Ishikawa (cell line): ENCODE data around the gene MGAM2.

Source experiments
- CREB1 ChIP-seq: IDR thresholded peaks from 2 replicates; pipeline ENCODE4 v1.6.1; 2012; ENCODE audit warnings: low read depth
- EP300 ChIP-seq: IDR thresholded peaks from 2 replicates; pipeline ENCODE4 v1.6.1; 2012; ENCODE audit warnings: borderline replicate concordance
- FOXM1 ChIP-seq: IDR thresholded peaks from 2 replicates; pipeline ENCODE4 v1.6.1; 2012; ENCODE audit warnings: low read depth, borderline replicate concordance
- NFIC ChIP-seq: IDR thresholded peaks from 2 replicates; pipeline ENCODE4 v1.6.1; 2012
- RAD21 ChIP-seq: IDR thresholded peaks from 2 replicates; pipeline ENCODE4 v1.6.1; 2012; ENCODE audit warnings: low read depth
- TAF1 ChIP-seq: IDR thresholded peaks from 2 replicates; pipeline ENCODE4 v1.6.1; 2012; ENCODE audit warnings: low read depth, mild to moderate bottlenecking
- TCF12 ChIP-seq: IDR thresholded peaks from 2 replicates; pipeline ENCODE4 v1.6.1; 2012; ENCODE audit warnings: low read depth
- YY1 ChIP-seq: IDR thresholded peaks from 2 replicates; pipeline ENCODE4 v1.6.1; 2012; ENCODE audit warnings: low read depth
- ZBTB7A ChIP-seq: IDR thresholded peaks from 2 replicates; pipeline ENCODE4 v1.6.1; 2012; ENCODE audit warnings: low read depth
- TF ChIP-seq, protein P1 (sequence below): IDR thresholded peaks from 2 replicates; pipeline ENCODE4 v1.6.1; 2012; ENCODE audit warnings: low read depth, mild to moderate bottlenecking

DNA sequence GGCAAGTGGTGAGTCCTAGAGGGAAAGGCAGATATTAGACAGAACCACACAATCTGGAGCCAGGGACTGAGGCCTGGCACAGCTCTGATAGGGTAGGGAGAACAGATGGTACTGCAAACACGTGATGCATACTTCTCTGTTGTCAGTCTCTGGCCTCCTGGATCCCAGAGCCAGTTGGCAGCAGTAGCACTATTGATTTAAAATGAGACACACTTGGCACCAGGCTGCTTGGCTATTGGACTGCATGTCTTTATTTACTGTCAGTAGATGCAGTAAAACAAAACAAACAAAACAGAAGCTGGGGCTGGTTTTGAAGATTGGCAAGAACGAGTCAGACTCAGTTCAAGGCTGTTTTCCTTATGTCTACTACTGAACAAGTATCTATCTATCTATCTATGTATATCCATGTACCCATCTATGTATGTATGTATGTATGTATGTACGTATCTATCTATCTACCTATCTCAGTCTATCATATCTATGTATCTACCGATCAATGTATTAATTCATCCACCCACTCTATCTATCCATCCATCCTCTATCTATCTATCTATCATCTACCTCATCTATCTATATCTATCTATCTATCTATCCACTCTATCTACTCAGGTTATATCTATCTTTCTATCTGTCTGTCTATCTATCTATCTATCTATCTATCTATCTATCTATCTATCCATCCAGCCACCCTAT, 23.4 kb upstream of the MGAM2 start:
- no peak for TF ChIP-seq YY1
- TF ChIP-seq EP300, result no peak
- TF ChIP-seq TCF12, result no peak
- TF ChIP-seq TAF1, result no peak
- no peak for TF ChIP-seq NFIC
- no peak for TF ChIP-seq ZBTB7A
- TF ChIP-seq FOXM1, result no peak
- TF ChIP-seq, protein P1, sequence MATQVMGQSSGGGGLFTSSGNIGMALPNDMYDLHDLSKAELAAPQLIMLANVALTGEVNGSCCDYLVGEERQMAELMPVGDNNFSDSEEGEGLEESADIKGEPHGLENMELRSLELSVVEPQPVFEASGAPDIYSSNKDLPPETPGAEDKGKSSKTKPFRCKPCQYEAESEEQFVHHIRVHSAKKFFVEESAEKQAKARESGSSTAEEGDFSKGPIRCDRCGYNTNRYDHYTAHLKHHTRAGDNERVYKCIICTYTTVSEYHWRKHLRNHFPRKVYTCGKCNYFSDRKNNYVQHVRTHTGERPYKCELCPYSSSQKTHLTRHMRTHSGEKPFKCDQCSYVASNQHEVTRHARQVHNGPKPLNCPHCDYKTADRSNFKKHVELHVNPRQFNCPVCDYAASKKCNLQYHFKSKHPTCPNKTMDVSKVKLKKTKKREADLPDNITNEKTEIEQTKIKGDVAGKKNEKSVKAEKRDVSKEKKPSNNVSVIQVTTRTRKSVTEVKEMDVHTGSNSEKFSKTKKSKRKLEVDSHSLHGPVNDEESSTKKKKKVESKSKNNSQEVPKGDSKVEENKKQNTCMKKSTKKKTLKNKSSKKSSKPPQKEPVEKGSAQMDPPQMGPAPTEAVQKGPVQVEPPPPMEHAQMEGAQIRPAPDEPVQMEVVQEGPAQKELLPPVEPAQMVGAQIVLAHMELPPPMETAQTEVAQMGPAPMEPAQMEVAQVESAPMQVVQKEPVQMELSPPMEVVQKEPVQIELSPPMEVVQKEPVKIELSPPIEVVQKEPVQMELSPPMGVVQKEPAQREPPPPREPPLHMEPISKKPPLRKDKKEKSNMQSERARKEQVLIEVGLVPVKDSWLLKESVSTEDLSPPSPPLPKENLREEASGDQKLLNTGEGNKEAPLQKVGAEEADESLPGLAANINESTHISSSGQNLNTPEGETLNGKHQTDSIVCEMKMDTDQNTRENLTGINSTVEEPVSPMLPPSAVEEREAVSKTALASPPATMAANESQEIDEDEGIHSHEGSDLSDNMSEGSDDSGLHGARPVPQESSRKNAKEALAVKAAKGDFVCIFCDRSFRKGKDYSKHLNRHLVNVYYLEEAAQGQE, result no peak
- no peak for TF ChIP-seq RAD21
- TF ChIP-seq CREB1, result no peak
